Posterior cingulate gyrus (tissue), 11 donors: ENCODE results near the gene PPM1L.

Experiments used
- DNase-seq, 10 donors: peaks; one replicate each; pipeline versions ENCODE4 v3.0.0 to v3.0.0-alpha.2; 2020 to 2021; ENCODE audit warnings: mixed read lengths in 3 of 10
- intact Hi-C: fragments of 100-400 bp; cut with DNase I; formaldehyde crosslinking; loops from one replicate; pipeline ENCODE4 v1.15.1; 2023

PPM1L gene

GRCh38 chr3:160840590-160840989 lies 84.6 kb downstream of the PPM1L start:
- intact Hi-C loops, result no loop called here
- DNase-seq, result no peak

GRCh38 chr3:160841455-160841854 lies 85.4 kb downstream of the PPM1L start:
- no peak for DNase-seq
- intact Hi-C loops, result no loop called here

DNA sequence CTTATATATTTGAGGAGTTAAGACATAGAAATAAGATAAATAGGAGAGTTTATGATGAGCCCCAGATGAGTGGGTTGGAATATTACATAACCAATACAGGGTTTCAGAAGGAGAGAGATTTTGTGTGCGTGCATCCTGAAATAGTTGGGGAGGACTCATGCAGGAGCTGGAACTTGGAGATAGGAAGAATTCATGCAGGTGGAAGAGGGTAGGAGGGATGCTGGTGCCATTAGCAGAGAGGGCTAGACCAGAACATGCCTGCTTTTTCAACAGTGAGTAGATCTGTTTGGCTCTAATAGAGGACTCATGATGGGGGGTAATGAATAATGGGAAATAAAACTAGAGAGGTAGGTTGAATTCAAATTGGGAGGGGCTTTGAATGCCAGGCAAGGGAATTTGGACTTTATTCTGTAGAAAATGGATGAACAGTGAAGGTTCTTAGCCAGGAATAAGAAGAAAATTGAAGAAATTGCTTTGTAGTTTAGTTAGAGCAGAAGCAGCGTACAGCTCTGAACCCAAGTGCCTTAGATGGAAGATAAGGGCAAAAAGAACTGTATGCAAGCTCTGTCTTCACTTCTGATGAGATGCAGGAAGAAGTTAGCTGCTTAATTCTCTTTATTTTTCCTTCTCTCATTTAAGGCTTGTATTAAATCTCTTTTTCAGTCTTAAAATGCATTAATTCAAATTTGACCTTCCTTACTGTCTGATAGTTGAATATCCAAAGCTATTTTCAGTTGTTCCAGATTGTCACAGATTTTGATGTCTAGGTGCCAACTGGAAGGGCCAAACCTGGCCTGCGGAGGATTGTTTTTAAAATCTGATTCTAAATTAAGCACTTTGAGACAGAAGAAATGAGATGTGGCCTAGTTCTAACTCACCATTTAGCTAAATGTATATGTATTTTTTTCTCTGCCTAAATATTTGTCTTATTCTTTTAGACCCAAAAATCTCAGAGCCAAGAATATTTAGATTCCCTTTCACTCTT lies 86.3 kb downstream of the PPM1L start:
- intact Hi-C loops, result no loop called here
- DNase-seq, result no peak

DNA sequence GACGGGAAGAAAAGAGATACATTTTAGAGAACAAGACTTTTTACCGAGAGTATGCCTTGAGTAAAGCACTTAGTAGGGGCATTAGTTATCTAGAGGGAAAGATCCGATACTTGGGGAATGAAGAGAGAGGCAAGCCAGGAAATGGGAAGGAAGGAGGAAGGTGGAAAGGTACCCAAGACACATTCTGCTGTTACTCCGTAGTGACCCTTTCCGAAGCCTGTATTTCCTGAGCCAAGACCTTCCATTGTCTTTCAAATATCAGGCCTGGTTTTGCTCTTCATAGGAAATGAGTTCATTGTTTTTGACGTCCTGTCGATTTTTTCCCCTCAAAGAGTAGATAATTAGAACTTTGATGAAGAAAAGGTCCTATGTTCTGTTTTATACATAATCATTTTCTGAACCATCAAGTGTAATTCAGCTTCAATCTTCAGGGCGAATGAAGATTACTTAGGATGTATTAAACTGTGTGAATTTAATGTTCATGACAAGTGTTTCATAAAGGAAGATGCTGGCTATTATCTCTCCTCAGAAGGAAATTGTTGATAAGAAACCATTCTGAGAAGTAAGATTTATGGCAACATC lies 95.7 kb downstream of the PPM1L start:
- intact Hi-C loops, result no loop called here
- DNase-seq, result no peak

DNA sequence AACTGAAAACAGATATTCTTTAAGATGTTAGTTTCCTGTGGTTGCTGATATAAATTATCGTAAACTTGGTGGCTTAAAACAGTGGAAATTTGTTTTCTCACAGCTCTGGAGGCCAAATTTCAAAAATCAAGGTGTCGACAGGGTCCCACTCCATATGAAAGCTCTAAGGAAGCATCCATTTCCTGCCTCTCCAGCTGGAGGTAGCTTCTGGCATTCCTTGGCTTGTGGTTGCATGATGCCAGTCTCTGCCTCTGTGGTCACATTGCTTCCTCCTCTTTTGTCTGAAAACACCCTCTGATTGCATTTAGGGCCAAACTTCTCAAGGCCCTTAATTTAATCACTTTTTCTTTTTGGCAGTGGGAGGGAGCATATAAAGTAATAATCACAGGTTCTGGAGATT lies 96.8 kb downstream of the PPM1L start:
- DNase-seq, result no peak
- intact Hi-C loops, result no loop called here

- no peak for DNase-seq
- intact Hi-C loops, result no loop called here
Measured at GRCh38 chr3:160856450-160856849, 100.4 kb downstream of the PPM1L start.

- DNase-seq, result no peak
- intact Hi-C loops, result no loop called here
Measured at GRCh38 chr3:160857476-160858119, 101.6 kb downstream of the PPM1L start.

- intact Hi-C loops, result no loop called here
- no peak for DNase-seq
Measured at GRCh38 chr3:160860346-160860745, 104.3 kb downstream of the PPM1L start.

GRCh38 chr3:160869825-160870224 lies 113.8 kb downstream of the PPM1L start:
- no peak for DNase-seq
- intact Hi-C loops, result no loop called here

DNA sequence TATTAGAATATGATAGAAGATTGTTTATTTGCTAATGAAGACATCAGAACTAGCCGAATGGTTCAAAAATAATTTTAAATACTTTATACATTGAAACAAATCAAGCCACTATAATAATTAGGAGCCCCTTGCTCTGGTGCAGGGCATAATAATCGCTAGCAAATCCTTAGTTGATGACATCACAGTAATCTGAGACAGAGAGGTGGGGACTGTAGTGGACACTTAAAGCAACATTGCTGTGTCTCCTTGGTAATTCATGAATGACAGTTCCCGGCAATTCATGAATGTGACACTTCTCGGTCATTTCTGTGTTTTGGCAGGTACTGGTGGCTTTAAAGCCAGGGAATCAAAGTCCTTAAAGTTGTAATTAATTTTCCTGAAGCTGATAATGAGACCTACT lies 114.3 kb downstream of the PPM1L start:
- intact Hi-C loops, result no loop called here
- no peak for DNase-seq

DNA sequence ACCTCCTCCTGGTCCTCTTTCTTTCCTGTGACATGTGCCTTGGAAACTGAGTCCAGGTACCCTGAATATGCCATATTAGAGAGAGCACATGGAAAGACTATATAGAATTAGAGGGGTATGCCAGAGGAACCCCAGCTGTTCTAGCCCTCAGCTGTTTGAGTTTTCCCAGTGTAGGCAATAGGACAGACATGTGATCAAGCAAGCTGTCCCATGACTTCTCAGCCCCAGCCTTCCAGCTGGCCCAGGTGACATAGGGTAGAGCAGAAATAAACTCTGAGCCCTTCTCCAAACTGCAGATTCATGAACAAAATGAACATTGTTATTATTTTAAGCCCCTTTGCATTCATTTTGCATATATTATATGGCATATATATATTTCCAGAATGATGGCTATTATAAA lies 118.7 kb downstream of the PPM1L start:
- intact Hi-C loops, result no loop called here
- no peak for DNase-seq

GRCh38 chr3:160876643-160877042 lies 120.6 kb downstream of the PPM1L start:
- intact Hi-C loops, result no loop called here
- DNase-seq, result peak in 1 of 10 donors; percentile 66

- intact Hi-C loops, result no loop called here
- DNase-seq, result no peak
Measured at GRCh38 chr3:160879859-160880258, 123.8 kb downstream of the PPM1L start.

DNA sequence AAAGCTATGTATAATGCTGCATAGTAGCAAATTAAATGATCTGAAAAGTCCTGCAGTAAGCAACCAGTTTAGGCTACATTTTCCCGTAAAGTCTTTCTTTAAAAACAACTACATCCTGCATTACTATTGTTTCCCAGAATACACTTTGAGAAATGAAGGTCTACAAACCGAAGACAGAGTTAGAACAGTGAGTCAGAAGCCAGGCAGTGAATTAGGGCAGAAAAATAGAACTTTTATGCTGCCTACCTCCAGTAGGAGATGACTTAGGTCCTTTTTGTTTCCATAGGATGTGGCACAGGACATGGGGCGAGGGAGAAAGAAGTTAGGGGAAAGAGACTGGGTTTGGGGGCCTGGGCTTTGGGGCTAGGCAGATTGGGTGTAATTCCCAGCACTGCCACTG lies 127.3 kb downstream of the PPM1L start:
- no peak for DNase-seq
- intact Hi-C loops, result no loop called here

DNA sequence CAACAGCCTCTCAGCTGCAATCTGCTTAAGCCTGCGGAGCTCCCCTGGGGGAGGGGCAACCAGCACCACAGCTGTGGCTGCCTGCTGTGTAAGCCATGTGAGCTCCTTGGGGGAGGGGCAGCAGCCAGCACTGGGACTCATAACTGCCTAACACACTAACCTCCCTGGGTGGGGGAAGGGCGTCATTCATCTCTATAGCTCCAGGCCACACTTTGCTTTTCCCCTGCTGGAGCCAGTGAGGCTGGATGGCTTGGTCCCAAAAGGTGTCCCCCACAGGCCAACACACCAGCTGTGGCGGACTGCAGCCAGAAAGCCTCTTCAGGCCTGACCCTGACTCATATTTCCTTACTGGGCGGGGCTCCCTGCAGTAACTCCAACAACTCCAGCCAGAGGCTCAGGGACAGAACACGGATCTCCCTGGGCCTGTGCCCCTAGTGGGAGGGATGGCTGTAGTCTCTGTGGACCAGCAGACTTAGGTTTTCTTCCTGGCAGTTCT lies 129.8 kb downstream of the PPM1L start:
- DNase-seq, result peak; percentile 37 to 96 (median 66)
- intact Hi-C loops, result no loop called here

DNA sequence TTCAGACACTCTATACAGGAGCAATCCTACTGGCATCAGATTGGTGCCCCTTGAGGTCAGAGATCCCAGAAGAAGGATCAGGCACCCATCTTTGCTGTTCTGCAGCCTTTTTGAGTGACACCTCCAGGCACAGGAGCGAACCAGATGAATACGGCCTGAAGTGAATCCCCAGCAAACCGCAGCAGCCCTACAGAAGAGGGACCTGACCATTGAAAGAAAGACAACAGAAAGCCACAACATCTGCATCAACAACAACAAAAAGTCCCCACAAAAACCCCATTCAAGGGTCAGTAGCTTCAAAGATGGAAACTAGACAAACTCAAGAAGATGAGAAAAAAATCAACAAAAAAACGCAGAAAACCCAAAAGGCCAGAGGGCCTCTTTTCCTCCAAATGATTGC lies 130.4 kb downstream of the PPM1L start:
- peak in 1 of 10 donors; percentile 30 for DNase-seq
- intact Hi-C loops, result no loop called here

DNA sequence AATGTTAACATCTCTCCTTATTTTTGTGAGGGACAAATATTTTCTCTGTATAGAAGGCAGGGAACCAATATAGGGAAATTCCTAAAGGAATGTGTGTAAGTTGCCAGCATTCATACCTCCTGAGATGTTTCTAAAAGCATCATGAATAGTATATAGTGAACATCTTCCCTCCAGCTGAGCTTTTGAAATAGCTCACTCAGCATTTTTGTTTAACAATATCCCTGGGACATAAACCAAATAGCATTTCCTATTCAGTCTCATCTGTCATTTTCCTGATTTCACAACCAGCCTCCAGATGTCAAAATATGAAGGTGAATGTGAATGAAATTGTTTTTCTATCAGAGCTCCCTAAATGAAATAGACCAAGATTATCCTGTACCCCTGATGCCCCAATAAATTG lies 137.2 kb downstream of the PPM1L start:
- DNase-seq, result no peak

DNA sequence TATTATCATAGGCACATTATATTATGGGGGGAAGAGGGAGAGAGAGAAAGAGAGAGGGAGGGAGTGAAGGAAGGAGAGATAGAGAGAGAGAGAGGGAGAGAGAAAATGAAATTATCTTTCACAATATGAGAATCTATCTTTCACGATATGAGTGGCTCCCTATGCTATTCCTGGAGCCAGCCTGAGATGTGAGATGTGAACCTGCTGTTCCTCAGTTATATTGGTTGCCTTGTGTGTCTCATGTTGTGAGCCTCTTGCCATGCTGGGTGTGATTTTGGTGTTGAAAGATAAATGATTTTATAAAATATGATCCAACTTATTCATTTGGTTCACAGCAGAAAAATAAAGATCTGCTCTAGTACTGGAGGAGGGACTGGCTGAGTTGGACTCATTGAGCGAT lies 148.7 kb downstream of the PPM1L start:
- intact Hi-C loops, result no loop called here
- peak in 3 of 10 donors; percentile 23 to 83 (median 29) for DNase-seq

More for the DNA sequence above, 137.2 kb downstream of the PPM1L start:
- intact Hi-C loops, result no loop called here

DNA sequence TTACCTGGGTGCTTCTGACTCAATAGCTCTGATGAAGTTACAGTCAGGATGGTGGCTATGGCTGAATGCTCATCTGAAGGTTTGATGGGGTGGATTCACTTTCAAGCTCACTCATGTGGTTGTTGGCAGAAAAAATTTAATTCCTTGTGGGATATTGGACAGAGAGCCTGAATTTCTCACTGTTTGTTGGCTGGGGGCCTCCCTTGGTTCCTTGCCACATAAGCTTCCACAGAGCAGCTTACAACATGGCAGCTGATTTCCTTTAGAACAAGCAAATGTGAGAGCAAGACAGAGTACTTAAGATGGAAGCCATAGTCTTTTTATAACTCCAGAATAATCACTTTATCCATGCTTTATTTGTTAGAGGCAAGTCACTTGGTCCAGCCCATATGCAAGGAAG lies 150.6 kb downstream of the PPM1L start:
- intact Hi-C loops, result no loop called here
- no peak for DNase-seq

DNA sequence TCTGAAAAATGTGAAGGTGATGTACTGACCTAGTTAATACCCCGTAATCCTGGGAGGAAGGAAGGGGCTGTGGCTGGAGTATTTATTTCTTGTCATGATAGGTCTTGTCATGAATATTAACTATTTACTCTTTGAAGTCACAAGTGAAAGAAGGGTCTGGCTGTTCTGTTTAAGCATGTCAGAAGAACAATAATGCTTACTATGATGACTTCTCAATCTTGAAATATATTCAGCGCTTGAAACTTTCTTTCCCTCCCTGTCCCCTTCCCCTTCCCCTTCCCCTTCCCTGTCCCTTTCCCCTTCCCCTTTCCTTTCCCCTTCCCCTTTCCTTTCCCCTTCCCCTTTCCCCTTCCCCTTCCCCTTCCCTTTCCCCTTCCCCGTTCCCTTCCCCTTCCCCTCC lies 153.9 kb downstream of the PPM1L start:
- intact Hi-C loops, result no loop called here
- no peak for DNase-seq

GRCh38 chr3:160911411-160911810 lies 155.4 kb downstream of the PPM1L start:
- intact Hi-C loops, result no loop called here
- DNase-seq, result no peak
